HEK293T (cell line): ENCODE data around the gene CIC.

Experiments used
- ARNT ChIP-seq: fragments of 450-650 bp; IDR thresholded peaks from 2 replicates; pipeline ENCODE4 v1.6.1; 2017; ENCODE audit warnings: mild to moderate bottlenecking
- LEF1 ChIP-seq: fragments of 450-650 bp; IDR thresholded peaks from 2 replicates; pipeline ENCODE4 v1.6.1; 2017; ENCODE audit warnings: mild to moderate bottlenecking, borderline replicate concordance
- PKNOX1 ChIP-seq: fragments of 450-650 bp; IDR thresholded peaks from 2 replicates; pipeline ENCODE4 v1.6.1; 2016
- TARDBP ChIP-seq: fragments of 450-650 bp; IDR thresholded peaks from 2 replicates; pipeline ENCODE4 v1.6.1; 2016
- ZNF384 ChIP-seq: fragments of 450-650 bp; IDR thresholded peaks from 2 replicates; pipeline ENCODE4 v1.6.1; 2016

- no peak for TF ChIP-seq TARDBP
- no peak for TF ChIP-seq ARNT
- TF ChIP-seq LEF1 = no peak
- no peak for TF ChIP-seq PKNOX1
- TF ChIP-seq ZNF384 = no peak
Observed at GRCh38 chr19:42284066-42284501, 15.0 kb downstream of the CIC start.
